ENCODE measurements around the gene PHLDB1. TPM values are rescaled to one million over a fixed set of nuclear protein-coding genes. Genes with fewer than 3 reads are reported as not detected.
"Not testable (repeated sequence)": the region's sequence is repeated elsewhere in the genome, so short reads cannot be mapped to it uniquely, and the experiment has no call there.

The PHLDB1 gene
- total and polyA plus RNA-seq, 3 experiments from 2014 or later: 0.82 to 2.4 (median 1.9) TPM

GRCh38 chr11:118606844-118607228 is 579 bp upstream of the PHLDB1 start:
- Mint-ChIP-seq H3K4me3 (peak overlapping the region in 6 of 7 donors; percentile 27 to 83 (median 74)), H3K27ac (peak overlapping the region; percentile 6 to 93 (median 49)), H3K36me3 (peaks cover 0 to 14% (median 9%) of the 10 kb centered on the region in 3 donors), H3K9me3 (no peaks in the 10 kb centered on the region), H3K27me3 (peaks cover 0 to 3% of the 10 kb centered on the region in 2 donors), H3K4me1 (peaks cover 21 to 28% (median 23%) of the 10 kb centered on the region in 3 donors)
- POLR2A ChIA-PET: interaction anchor here (0.6 to 1.0 kb wide), 2 partner anchors 34 to 370 kb away, joined by 3 read pairs; no protein-coding TSS in a partner anchor
- Histone ChIP-seq H3K4me3 (ENCODE audit: low read length) (no peak overlapping the region), H3K27ac (ENCODE audit: low read depth, low read length) (no peak overlapping the region), H3K27me3 (ENCODE audit: insufficient read depth, low read length, poor library complexity, severe bottlenecking) (no peaks in the 10 kb centered on the region), H3K36me3 (ENCODE audit: insufficient read depth, low read length) (peaks cover 7% of the 10 kb centered on the region), H3K9me3 (ENCODE audit: low read length) (no peaks in the 10 kb centered on the region), H3K4me1 (ENCODE audit: insufficient read depth, low read length) (peaks cover 22% of the 10 kb centered on the region)
- CTCF ChIA-PET: interaction anchor here (1.2 to 7.7 kb wide), 2 partner anchors 12 to 34 kb away, joined by 3 to 57 read pairs; no protein-coding TSS in a partner anchor
- DNase-seq: no peak

- Histone ChIP-seq H3K27me3 (ENCODE audit: insufficient read depth, low read length, poor library complexity, severe bottlenecking) (no peaks in the 10 kb centered on the region), H3K4me1 (ENCODE audit: insufficient read depth, low read length) (peaks cover 22% of the 10 kb centered on the region), H3K36me3 (ENCODE audit: insufficient read depth, low read length) (no peaks in the 10 kb centered on the region), H3K4me3 (ENCODE audit: low read length) (peak overlapping the region; percentile 62), H3K27ac (ENCODE audit: low read depth, low read length) (peak overlapping the region; percentile 69), H3K9me3 (ENCODE audit: low read length) (no peaks in the 10 kb centered on the region)
- no peaks in the 10 kb centered on the region for H3K9me3 Mint-ChIP-seq
- peaks cover 0 to 2% of the 10 kb centered on the region in 2 donors for H3K27me3 Mint-ChIP-seq
- peak; percentile 81 to 93 (median 90) for DNase-seq
- H3K36me3 Mint-ChIP-seq: peaks cover 0 to 3% (median 0%) of the 10 kb centered on the region in 3 donors
- CTCF ChIA-PET: interaction anchor here (1.0 to 7.7 kb wide), 10 partner anchors 9 to 463 kb away, joined by 3 to 57 read pairs (median 4); partner anchors contain the start of gene CENATAC
- POLR2A ChIA-PET: no interaction called here
- peaks cover 21 to 28% (median 23%) of the 10 kb centered on the region in 3 donors for H3K4me1 Mint-ChIP-seq
- H3K4me3 Mint-ChIP-seq: peak overlapping the region; percentile 73 to 95 (median 83)
- H3K27ac Mint-ChIP-seq: peak overlapping the region; percentile 78 to 98 (median 92)
Observed at GRCh38 chr11:118608360-118609227, 1.2 kb downstream of the PHLDB1 start.

GRCh38 chr11:118609380-118610224 is 2.2 kb downstream of the PHLDB1 start:
- no peak overlapping the region for H3K27ac ChIP-seq (ENCODE audit: low read depth, low read length)
- peaks cover 0 to 5% of the 10 kb centered on the region in 2 donors for H3K27me3 Mint-ChIP-seq
- no peaks in the 10 kb centered on the region for H3K27me3 ChIP-seq (ENCODE audit: insufficient read depth, low read length, poor library complexity, severe bottlenecking)
- peak; percentile 7 to 67 (median 30) for DNase-seq
- peak overlapping the region; percentile 62 for H3K4me3 ChIP-seq (ENCODE audit: low read length)
- no peaks in the 10 kb centered on the region for H3K36me3 ChIP-seq (ENCODE audit: insufficient read depth, low read length)
- ChIA-PET CTCF (interaction anchor here (0.6 to 7.7 kb wide), 12 partner anchors 10 to 464 kb away, joined by 3 to 57 read pairs (median 3); no protein-coding TSS in a partner anchor), POLR2A (interaction anchor here (0.6 kb wide), 3 partner anchors 22 to 264 kb away, joined by 3 to 7 read pairs (median 5); no protein-coding TSS in a partner anchor)
- peak overlapping the region; percentile 73 to 95 (median 83) for H3K4me3 Mint-ChIP-seq
- no peaks in the 10 kb centered on the region for H3K9me3 Mint-ChIP-seq
- no peaks in the 10 kb centered on the region for H3K36me3 Mint-ChIP-seq
- H3K4me1 Mint-ChIP-seq: peaks cover 21 to 28% (median 23%) of the 10 kb centered on the region in 3 donors
- no peaks in the 10 kb centered on the region for H3K9me3 ChIP-seq (ENCODE audit: low read length)
- peak overlapping the region; percentile 78 to 98 (median 92) for H3K27ac Mint-ChIP-seq
- H3K4me1 ChIP-seq (ENCODE audit: insufficient read depth, low read length): peaks cover 22% of the 10 kb centered on the region

- peak in 2 of 5 donors; percentile 9 to 21 for DNase-seq
- H3K4me3 Mint-ChIP-seq: peak overlapping the region; percentile 73 to 95 (median 83)
- H3K27me3 Mint-ChIP-seq: peaks cover 0 to 5% of the 10 kb centered on the region in 2 donors
- CTCF ChIA-PET: interaction anchor here (0.6 to 7.7 kb wide), 5 partner anchors 12 to 330 kb away, joined by 3 to 57 read pairs (median 3); no protein-coding TSS in a partner anchor
- Histone ChIP-seq H3K4me1 (ENCODE audit: insufficient read depth, low read length) (peaks cover 22% of the 10 kb centered on the region), H3K9me3 (ENCODE audit: low read length) (no peaks in the 10 kb centered on the region), H3K4me3 (ENCODE audit: low read length) (peak overlapping the region; percentile 43), H3K27me3 (ENCODE audit: insufficient read depth, low read length, poor library complexity, severe bottlenecking) (no peaks in the 10 kb centered on the region), H3K36me3 (ENCODE audit: insufficient read depth, low read length) (no peaks in the 10 kb centered on the region), H3K27ac (ENCODE audit: low read depth, low read length) (no peak overlapping the region)
- H3K36me3 Mint-ChIP-seq: no peaks in the 10 kb centered on the region
- peak overlapping the region in 6 of 8 donors; percentile 23 to 97 (median 90) for H3K27ac Mint-ChIP-seq
- peaks cover 21 to 28% (median 23%) of the 10 kb centered on the region in 3 donors for H3K4me1 Mint-ChIP-seq
- POLR2A ChIA-PET: interaction anchor here (0.6 kb wide), 3 partner anchors 21 to 273 kb away, joined by 3 to 7 read pairs (median 5); no protein-coding TSS in a partner anchor
- no peaks in the 10 kb centered on the region for H3K9me3 Mint-ChIP-seq
Observed at GRCh38 chr11:118610225-118610772, 2.9 kb downstream of the PHLDB1 start.

GRCh38 chr11:118610773-118611432 is 3.5 kb downstream of the PHLDB1 start:
- peak overlapping the region in 6 of 8 donors; percentile 2 to 97 (median 82) for H3K27ac Mint-ChIP-seq
- CTCF ChIA-PET: interaction anchor here (0.9 to 7.7 kb wide), 10 partner anchors 11 to 466 kb away, joined by 3 to 57 read pairs (median 4); partner anchors contain the start of gene ARCN1
- POLR2A ChIA-PET: interaction anchor here (0.6 to 0.7 kb wide), 2 partner anchors 16 to 273 kb away, joined by 3 to 6 read pairs; no protein-coding TSS in a partner anchor

GRCh38 chr11:118611433-118611795 is 4.0 kb downstream of the PHLDB1 start:
- not testable (repeated sequence) for H3K27ac ChIP-seq (ENCODE audit: low read depth, low read length); H3K36me3 Mint-ChIP-seq; H3K27me3 ChIP-seq (ENCODE audit: insufficient read depth, low read length, poor library complexity, severe bottlenecking); H3K36me3 ChIP-seq (ENCODE audit: insufficient read depth, low read length); H3K4me3 ChIP-seq (ENCODE audit: low read length); H3K9me3 ChIP-seq (ENCODE audit: low read length); H3K27me3 Mint-ChIP-seq; H3K9me3 Mint-ChIP-seq; DNase-seq
- ChIA-PET POLR2A (interaction anchor here (0.6 to 0.7 kb wide), 2 partner anchors 10 to 16 kb away, joined by 3 to 6 read pairs; no protein-coding TSS in a partner anchor), CTCF (interaction anchor here (0.9 to 2.8 kb wide), 9 partner anchors 10 to 467 kb away, joined by 3 to 13 read pairs (median 4); partner anchors contain the start of gene ARCN1)
- H3K27ac Mint-ChIP-seq: peak overlapping the region in 6 of 8 donors; percentile 2 to 91 (median 79)
- H3K4me1 ChIP-seq (ENCODE audit: insufficient read depth, low read length): peaks cover 22% of the 10 kb centered on the region
- H3K4me3 Mint-ChIP-seq: peak overlapping the region; percentile 70 to 86 (median 78)
- peaks cover 21 to 28% (median 23%) of the 10 kb centered on the region in 3 donors for H3K4me1 Mint-ChIP-seq

More at GRCh38 chr11:118610773-118611432, 3.5 kb downstream of the PHLDB1 start:
- peaks cover 22% of the 10 kb centered on the region for H3K4me1 ChIP-seq (ENCODE audit: insufficient read depth, low read length)
- H3K36me3 Mint-ChIP-seq: no peaks in the 10 kb centered on the region
- H3K4me3 Mint-ChIP-seq: peak overlapping the region; percentile 70 to 86 (median 78)
- peak overlapping the region; percentile 43 for H3K4me3 ChIP-seq (ENCODE audit: low read length)
- H3K27me3 ChIP-seq (ENCODE audit: insufficient read depth, low read length, poor library complexity, severe bottlenecking): no peaks in the 10 kb centered on the region
- H3K9me3 ChIP-seq (ENCODE audit: low read length): no peaks in the 10 kb centered on the region
- DNase-seq: peak; percentile 81 to 87 (median 83)
- no peaks in the 10 kb centered on the region for H3K9me3 Mint-ChIP-seq
- no peak overlapping the region for H3K27ac ChIP-seq (ENCODE audit: low read depth, low read length)
- H3K27me3 Mint-ChIP-seq: peaks cover 0 to 5% of the 10 kb centered on the region in 2 donors
- H3K36me3 ChIP-seq (ENCODE audit: insufficient read depth, low read length): no peaks in the 10 kb centered on the region
- H3K4me1 Mint-ChIP-seq: peaks cover 21 to 28% (median 23%) of the 10 kb centered on the region in 3 donors
